ENCODE measurements around the gene CD84. TPM values are rescaled to one million over a fixed set of nuclear protein-coding genes. Genes with fewer than 3 reads are reported as not detected.
"Not testable (repeated sequence)": the region's sequence is repeated elsewhere in the genome, so short reads cannot be mapped to it uniquely, and the experiment has no call there.

CD84 gene
- total RNA-seq, 1 experiment from 2014 or later: not detected

DNA sequence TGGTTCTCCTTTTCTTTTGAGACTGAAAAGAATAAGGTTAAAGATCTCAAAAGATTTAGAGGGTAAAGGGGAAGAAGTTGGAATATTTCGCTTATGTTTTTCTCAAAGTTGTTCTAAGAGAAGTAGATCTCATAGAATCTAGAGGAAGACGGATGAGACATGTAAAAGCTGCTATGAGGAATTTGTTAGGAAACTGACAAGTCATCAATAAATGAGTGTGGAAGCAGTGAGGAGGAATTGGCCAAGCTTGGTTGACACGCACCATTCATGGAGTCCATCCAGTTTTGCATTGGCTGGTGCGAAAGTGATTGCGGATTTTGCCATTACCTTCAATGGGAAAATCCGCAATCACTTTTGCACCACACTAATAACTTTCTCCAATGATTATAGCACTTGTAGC is 76.2 kb downstream of the CD84 start:
- H3K9me3 Mint-ChIP-seq (ENCODE audit: low read depth, unreplicated experiment): peaks cover 10% of the 10 kb centered on the region
- CTCF ChIA-PET: no interaction called here
- H3K4me3 Mint-ChIP-seq (ENCODE audit: low read depth, unreplicated experiment): no peak overlapping the region
- no peaks in the 10 kb centered on the region for H3K4me1 Mint-ChIP-seq (ENCODE audit: low read depth, unreplicated experiment)
- intact Hi-C loops (cut with micrococcal nuclease; ENCODE audit: unreplicated experiment): no loop called here
- no TSS peak for BruUV-seq (replicated peaks)
- no peaks in the 10 kb centered on the region for H3K36me3 Mint-ChIP-seq (ENCODE audit: insufficient read depth, unreplicated experiment)
- peaks cover 54% of the 10 kb centered on the region for H3K27me3 Mint-ChIP-seq (ENCODE audit: unreplicated experiment)
- no peak for TF ChIP-seq CTCF (IDR thresholded peaks at IDR 0.05; ENCODE audit: unreplicated experiment)
- DNase-seq: no peak
- no peak overlapping the region for H3K27ac Mint-ChIP-seq (ENCODE audit: unreplicated experiment)

- intact Hi-C loops (cut with micrococcal nuclease; ENCODE audit: unreplicated experiment): no loop called here
- Mint-ChIP-seq H3K27ac (ENCODE audit: unreplicated experiment) (no peak overlapping the region), H3K36me3 (ENCODE audit: insufficient read depth, unreplicated experiment) (no peaks in the 10 kb centered on the region), H3K4me3 (ENCODE audit: low read depth, unreplicated experiment) (no peak overlapping the region), H3K27me3 (ENCODE audit: unreplicated experiment) (peaks cover 30% of the 10 kb centered on the region), H3K4me1 (ENCODE audit: low read depth, unreplicated experiment) (no peaks in the 10 kb centered on the region), H3K9me3 (ENCODE audit: low read depth, unreplicated experiment) (no peaks in the 10 kb centered on the region)
- CTCF ChIA-PET: no interaction called here
- DNase-seq: no peak
- no peak for TF ChIP-seq CTCF (IDR thresholded peaks at IDR 0.05; ENCODE audit: unreplicated experiment)
- BruUV-seq (replicated peaks): no TSS peak
Observed at GRCh38 chr1:160500321-160500990, 78.8 kb downstream of the CD84 start.

DNA sequence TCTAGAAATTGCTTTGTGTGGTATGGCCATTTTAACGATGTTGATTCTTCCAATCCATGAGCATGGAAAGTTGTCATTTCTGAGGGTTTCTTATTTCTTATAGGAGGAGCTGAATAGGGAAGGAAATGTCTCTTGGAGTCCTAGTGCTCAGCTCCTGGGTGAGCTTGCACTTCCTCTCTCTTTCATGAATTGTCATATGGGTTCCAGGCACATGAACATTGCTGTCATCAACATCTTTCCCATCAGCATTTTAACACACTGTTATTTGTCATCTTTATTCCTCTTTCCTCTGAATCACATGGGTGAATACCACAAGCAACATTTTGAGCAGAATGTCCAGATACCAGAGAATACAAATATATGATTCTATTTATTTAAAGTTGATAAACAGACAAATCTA is 79.7 kb downstream of the CD84 start:
- Mint-ChIP-seq H3K36me3 (ENCODE audit: insufficient read depth, unreplicated experiment) (no peaks in the 10 kb centered on the region), H3K9me3 (ENCODE audit: low read depth, unreplicated experiment) (no peaks in the 10 kb centered on the region), H3K4me3 (ENCODE audit: low read depth, unreplicated experiment) (no peak overlapping the region), H3K27me3 (ENCODE audit: unreplicated experiment) (peaks cover 27% of the 10 kb centered on the region), H3K27ac (ENCODE audit: unreplicated experiment) (no peak overlapping the region), H3K4me1 (ENCODE audit: low read depth, unreplicated experiment) (no peaks in the 10 kb centered on the region)
- CTCF ChIA-PET: no interaction called here
- BruUV-seq (replicated peaks): no TSS peak
- intact Hi-C loops (cut with micrococcal nuclease; ENCODE audit: unreplicated experiment): no loop called here
- DNase-seq: no peak
- TF ChIP-seq CTCF (IDR thresholded peaks at IDR 0.05; ENCODE audit: unreplicated experiment): no peak

DNA sequence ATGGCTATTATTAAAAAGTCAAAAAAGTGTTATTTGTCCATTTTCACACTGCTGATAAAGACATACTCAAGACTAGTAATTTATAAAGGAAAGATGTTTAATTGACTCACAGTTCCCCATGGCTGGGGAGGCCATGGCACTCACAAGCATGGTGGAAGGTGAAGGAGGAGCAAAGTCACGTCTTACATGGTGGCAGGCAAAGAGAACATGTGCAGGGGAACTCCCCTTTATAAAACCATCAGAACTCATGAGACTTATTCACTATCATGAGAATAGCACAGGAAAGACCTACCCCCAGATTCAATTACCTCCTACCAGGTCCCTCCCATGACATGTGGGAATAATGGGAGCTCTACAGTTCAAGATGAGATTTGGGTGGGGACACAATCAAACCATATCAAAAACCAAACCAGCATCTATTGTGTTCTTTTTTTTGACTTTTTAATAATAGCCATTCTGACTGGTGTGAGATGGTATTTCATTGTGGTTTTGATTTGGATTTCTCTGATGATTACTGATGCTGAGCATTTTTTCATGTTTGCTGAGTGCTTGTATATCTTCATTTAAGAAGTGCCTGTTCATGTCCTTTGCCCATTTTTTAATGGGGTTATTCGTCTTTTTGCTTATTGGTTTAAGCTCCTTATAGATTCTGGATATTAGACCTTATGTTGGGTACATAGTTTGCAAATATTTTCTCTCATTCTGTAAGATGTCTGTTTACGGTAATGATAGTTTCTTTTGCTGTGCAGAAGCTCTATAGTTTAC is 80.8 kb downstream of the CD84 start:
- BruUV-seq (replicated peaks); CTCF ChIA-PET: not testable (repeated sequence)

DNA sequence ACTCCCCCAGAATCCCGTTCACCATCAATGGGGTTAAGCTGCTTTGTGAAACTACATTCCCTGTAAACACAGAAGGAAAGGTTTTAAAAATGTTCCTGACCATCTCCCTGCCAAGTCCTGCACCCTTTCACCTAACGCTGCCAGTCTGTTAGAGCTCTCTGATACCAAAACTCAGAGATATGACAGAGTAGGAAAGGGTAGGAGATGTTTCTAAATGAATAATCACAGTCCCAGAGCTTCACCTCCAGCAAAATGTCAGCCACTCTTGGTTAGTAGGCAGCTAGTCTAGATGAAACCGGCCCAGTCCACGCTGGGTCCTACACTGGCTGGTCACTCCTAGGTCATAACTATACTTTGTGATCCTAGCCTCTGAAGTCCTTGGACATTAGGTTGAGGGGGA is 83.0 kb downstream of the CD84 start:
- no peak overlapping the region for H3K4me3 Mint-ChIP-seq (ENCODE audit: low read depth, unreplicated experiment)
- CTCF ChIA-PET: no interaction called here
- H3K9me3 Mint-ChIP-seq (ENCODE audit: low read depth, unreplicated experiment): no peaks in the 10 kb centered on the region
- no peaks in the 10 kb centered on the region for H3K36me3 Mint-ChIP-seq (ENCODE audit: insufficient read depth, unreplicated experiment)
- DNase-seq: no peak
- no peaks in the 10 kb centered on the region for H3K4me1 Mint-ChIP-seq (ENCODE audit: low read depth, unreplicated experiment)
- BruUV-seq (replicated peaks): no TSS peak
- H3K27ac Mint-ChIP-seq (ENCODE audit: unreplicated experiment): no peak overlapping the region
- peaks cover 3% of the 10 kb centered on the region for H3K27me3 Mint-ChIP-seq (ENCODE audit: unreplicated experiment)
- intact Hi-C loops (cut with micrococcal nuclease; ENCODE audit: unreplicated experiment): no loop called here
- TF ChIP-seq CTCF (IDR thresholded peaks at IDR 0.05; ENCODE audit: unreplicated experiment): no peak

More for the DNA sequence above, 80.8 kb downstream of the CD84 start:
- intact Hi-C loops (cut with micrococcal nuclease; ENCODE audit: unreplicated experiment); H3K4me3 Mint-ChIP-seq (ENCODE audit: low read depth, unreplicated experiment); H3K4me1 Mint-ChIP-seq (ENCODE audit: low read depth, unreplicated experiment); DNase-seq; H3K36me3 Mint-ChIP-seq (ENCODE audit: insufficient read depth, unreplicated experiment); H3K27ac Mint-ChIP-seq (ENCODE audit: unreplicated experiment); H3K9me3 Mint-ChIP-seq (ENCODE audit: low read depth, unreplicated experiment): not testable (repeated sequence)
- H3K27me3 Mint-ChIP-seq (ENCODE audit: unreplicated experiment): peaks cover 25% of the 10 kb centered on the region
